ENCODE data around the gene ONECUT3.
A peak's percentile ranks its signal among the peaks of the same experiment; 100 is the strongest.

Gene ONECUT3

GRCh38 chr19:1783874-1784273, 30.6 kb downstream of the ONECUT3 start:
- no peak for DNase-seq
- no peaks in the 10 kb centered on the region for H3K36me3 Mint-ChIP-seq (ENCODE audit: low read depth)
- no peak overlapping the region for H3K27ac Mint-ChIP-seq
- H3K27me3 Mint-ChIP-seq (ENCODE audit: low read depth, poor library complexity) = peaks cover 100% of the 10 kb centered on the region
- TF ChIP-seq CTCF (IDR thresholded peaks at IDR 0.05) = no peak
- H3K4me1 Mint-ChIP-seq = no peaks in the 10 kb centered on the region
- no peak overlapping the region for H3K4me3 Mint-ChIP-seq
- peaks cover 33% of the 10 kb centered on the region for H3K9me3 Mint-ChIP-seq

- Mint-ChIP-seq H3K27me3 (ENCODE audit: low read depth, poor library complexity) (peaks cover 91% of the 10 kb centered on the region), H3K9me3 (peaks cover 33% of the 10 kb centered on the region), H3K36me3 (ENCODE audit: low read depth) (no peaks in the 10 kb centered on the region), H3K4me1 (no peaks in the 10 kb centered on the region), H3K27ac (no peak overlapping the region), H3K4me3 (no peak overlapping the region)
- no peak for TF ChIP-seq CTCF (IDR thresholded peaks at IDR 0.05)
- no peak for DNase-seq
Measured at GRCh38 chr19:1785310-1785709, 32.0 kb downstream of the ONECUT3 start.

- DNase-seq = no peak
- Mint-ChIP-seq H3K27me3 (ENCODE audit: low read depth, poor library complexity) (peaks cover 90% of the 10 kb centered on the region), H3K4me3 (no peak overlapping the region), H3K27ac (no peak overlapping the region), H3K9me3 (peaks cover 22% of the 10 kb centered on the region), H3K36me3 (ENCODE audit: low read depth) (no peaks in the 10 kb centered on the region), H3K4me1 (no peaks in the 10 kb centered on the region)
- no peak for TF ChIP-seq CTCF (IDR thresholded peaks at IDR 0.05)
Measured at GRCh38 chr19:1786668-1787067, 33.4 kb downstream of the ONECUT3 start.

- no peak overlapping the region for H3K27ac Mint-ChIP-seq
- no peak for TF ChIP-seq CTCF (IDR thresholded peaks at IDR 0.05)
- H3K4me3 Mint-ChIP-seq = no peak overlapping the region
- H3K27me3 Mint-ChIP-seq (ENCODE audit: low read depth, poor library complexity) = peaks cover 90% of the 10 kb centered on the region
- no peaks in the 10 kb centered on the region for H3K4me1 Mint-ChIP-seq
- H3K9me3 Mint-ChIP-seq = peaks cover 17% of the 10 kb centered on the region
- H3K36me3 Mint-ChIP-seq (ENCODE audit: low read depth) = no peaks in the 10 kb centered on the region
- no peak for DNase-seq
Measured at GRCh38 chr19:1787116-1787515, 33.8 kb downstream of the ONECUT3 start.

GRCh38 chr19:1789261-1790041, 36.1 kb downstream of the ONECUT3 start:
- no peaks in the 10 kb centered on the region for H3K36me3 Mint-ChIP-seq (ENCODE audit: low read depth)
- TF ChIP-seq CTCF (IDR thresholded peaks at IDR 0.05) = no peak
- no peaks in the 10 kb centered on the region for H3K4me1 Mint-ChIP-seq
- DNase-seq = peak; percentile 60
- H3K27ac Mint-ChIP-seq = no peak overlapping the region
- no peaks in the 10 kb centered on the region for H3K9me3 Mint-ChIP-seq
- H3K4me3 Mint-ChIP-seq = no peak overlapping the region
- peaks cover 80% of the 10 kb centered on the region for H3K27me3 Mint-ChIP-seq (ENCODE audit: low read depth, poor library complexity)

Data from nephron progenitor cell (in vitro differentiated cells).